Chondrocyte (in vitro differentiated cells): ENCODE data around the gene EXOC2. TPM values are rescaled to one million over a fixed set of nuclear protein-coding genes. Genes with fewer than 3 reads are reported as not detected.

Experiments
- DNase-seq: peaks from one replicate; pipeline ENCODE4 v3.0.0; 2021; ENCODE audit warnings: mixed read lengths, low spot score
- H3K27ac Mint-ChIP-seq: one replicate; pipeline ENCODE4 v1.8.0; 2021; ENCODE audit warnings: mild to moderate bottlenecking, moderate library complexity, mixed read lengths; ENCODE audit not compliant: unreplicated experiment
- H3K27me3 Mint-ChIP-seq: 2 replicates; pipeline ENCODE4 v1.8.0; 2021; ENCODE audit warnings: low read depth, mixed read lengths
- H3K36me3 Mint-ChIP-seq: 2 replicates; pipeline ENCODE4 v1.8.0; 2021; ENCODE audit warnings: low read depth, mixed read lengths
- H3K4me1 Mint-ChIP-seq: 2 replicates; pipeline ENCODE4 v1.8.0; 2021; ENCODE audit warnings: low read depth, mild to moderate bottlenecking, mixed read lengths
- H3K4me3 Mint-ChIP-seq: one replicate; pipeline ENCODE4 v1.8.0; 2021; ENCODE audit warnings: mild to moderate bottlenecking, moderate library complexity, mixed read lengths; ENCODE audit not compliant: unreplicated experiment
- H3K9me3 Mint-ChIP-seq: 2 replicates; pipeline ENCODE4 v1.8.0; 2021; ENCODE audit warnings: low read depth, mixed read lengths
- CTCF ChIP-seq: fragments of 200-600 bp; sonication (generic); IDR thresholded peaks from 2 replicates; pipeline ENCODE4 v1.5.0; 2021; ENCODE audit warnings: antibody characterized with exemption, mild to moderate bottlenecking, moderate library complexity
- total RNA-seq: library from RNA; stranded (reverse); gene quantifications from 3 replicates; pipeline ENCODE4 v1.2.1, GENCODE V29; 2021

The EXOC2 gene
- total RNA-seq, 1 donor from 2014 or later, result 27.5 TPM

GRCh38 chr6:502761-503160 is 190.2 kb downstream of the EXOC2 start:
- TF ChIP-seq CTCF, result no peak
- DNase-seq, result no peak
- Mint-ChIP-seq H3K9me3 (no peaks in the 10 kb centered on the region), H3K27me3 (no peaks in the 10 kb centered on the region), H3K27ac (no peak overlapping the region), H3K4me1 (peaks cover 4% of the 10 kb centered on the region), H3K36me3 (peaks cover 12% of the 10 kb centered on the region), H3K4me3 (no peak overlapping the region)

- Mint-ChIP-seq H3K4me1 (peaks cover 4% of the 10 kb centered on the region), H3K36me3 (peaks cover 12% of the 10 kb centered on the region), H3K4me3 (no peak overlapping the region), H3K27me3 (no peaks in the 10 kb centered on the region), H3K9me3 (no peaks in the 10 kb centered on the region), H3K27ac (no peak overlapping the region)
- DNase-seq, result no peak
- TF ChIP-seq CTCF, result no peak
Observed at GRCh38 chr6:501891-502601, 190.9 kb downstream of the EXOC2 start.

- no peak overlapping the region for H3K4me3 Mint-ChIP-seq
- no peaks in the 10 kb centered on the region for H3K9me3 Mint-ChIP-seq
- H3K4me1 Mint-ChIP-seq, result peaks cover 4% of the 10 kb centered on the region
- H3K27me3 Mint-ChIP-seq, result no peaks in the 10 kb centered on the region
- H3K36me3 Mint-ChIP-seq, result peaks cover 23% of the 10 kb centered on the region
- no peak for DNase-seq
- no peak overlapping the region for H3K27ac Mint-ChIP-seq
- TF ChIP-seq CTCF, result no peak
Observed at GRCh38 chr6:499617-500016, 193.3 kb downstream of the EXOC2 start.

- no peak for TF ChIP-seq CTCF
- no peak overlapping the region for H3K4me3 Mint-ChIP-seq
- H3K27ac Mint-ChIP-seq, result no peak overlapping the region
- no peak for DNase-seq
- H3K36me3 Mint-ChIP-seq, result peaks cover 25% of the 10 kb centered on the region
- no peaks in the 10 kb centered on the region for H3K9me3 Mint-ChIP-seq
- peaks cover 4% of the 10 kb centered on the region for H3K4me1 Mint-ChIP-seq
- H3K27me3 Mint-ChIP-seq, result no peaks in the 10 kb centered on the region
Observed at GRCh38 chr6:498795-499231, 194.1 kb downstream of the EXOC2 start.

GRCh38 chr6:497258-497657 is 195.7 kb downstream of the EXOC2 start:
- H3K4me3 Mint-ChIP-seq, result no peak overlapping the region
- peaks cover 4% of the 10 kb centered on the region for H3K4me1 Mint-ChIP-seq
- peaks cover 34% of the 10 kb centered on the region for H3K36me3 Mint-ChIP-seq
- H3K27me3 Mint-ChIP-seq, result no peaks in the 10 kb centered on the region
- H3K27ac Mint-ChIP-seq, result no peak overlapping the region
- no peak for DNase-seq
- no peak for TF ChIP-seq CTCF
- peaks cover 7% of the 10 kb centered on the region for H3K9me3 Mint-ChIP-seq
